ENCODE results near the gene PLCB3. TPM values are rescaled to one million over a fixed set of nuclear protein-coding genes. Genes with fewer than 3 reads are reported as not detected.

Gene PLCB3
- total and polyA plus RNA-seq, 2 of the 13 experiments (the other 11 are each of a cell fraction or from before 2014, with no cell fraction given), result 7.5 to 13.8 TPM

- no peak for TF ChIP-seq SNAPC4 (CRISPR knock-in tag; IDR thresholded peaks at IDR 0.05)
- peak; percentile 78; the same call in 1 of the 2 replicates for TF ChIP-seq TSC22D2 (CRISPR knock-in tag; IDR thresholded peaks at IDR 0.05; ENCODE audit: borderline replicate concordance)
- no peak for TF ChIP-seq HNRNPH1 (optimal IDR thresholded peaks at IDR 0.05; ENCODE audit: low read depth, low read length)
- TF ChIP-seq CBFB (CRISPR knock-in tag; IDR thresholded peaks at IDR 0.05), result peak; percentile 38; the same call in 1 of the 2 replicates
- TF ChIP-seq ZNF10 (CRISPR knock-in tag; IDR thresholded peaks at IDR 0.05; ENCODE audit: borderline replicate concordance, low read depth), result no peak
- no peak for TF ChIP-seq SOX13 (IDR thresholded peaks at IDR 0.05)
- TF ChIP-seq SOX13 (CRISPR knock-in tag; conservative IDR thresholded peaks at IDR 0.05 in 1 of 2, IDR thresholded peaks at IDR 0.05 in 1 of 2), result no peak; a peak in 1 of 4 replicates
- no peak for TF ChIP-seq RERE (CRISPR knock-in tag; IDR thresholded peaks at IDR 0.05; ENCODE audit: low read depth)
- TF ChIP-seq SPEN (CRISPR knock-in tag; IDR thresholded peaks at IDR 0.05; ENCODE audit: low read depth), result no peak
- no peak for TF ChIP-seq ZBTB26 (CRISPR knock-in tag; IDR thresholded peaks at IDR 0.05; ENCODE audit: borderline replicate concordance)
- TF ChIP-seq MYC (CRISPR knock-in tag; IDR thresholded peaks at IDR 0.05; ENCODE audit: borderline replicate concordance), result peak; percentile 79
- no peak for TF ChIP-seq ADNP (CRISPR knock-in tag; IDR thresholded peaks at IDR 0.05)
- TF ChIP-seq NFYB (CRISPR knock-in tag; IDR thresholded peaks at IDR 0.05), result no peak
- no peak for TF ChIP-seq CBX1 (IDR thresholded peaks at IDR 0.05; ENCODE audit: low read depth)
- no peak for TF ChIP-seq JUN (CRISPR knock-in tag; IDR thresholded peaks at IDR 0.05)
- no peak for TF ChIP-seq ATF4 (CRISPR knock-in tag; IDR thresholded peaks at IDR 0.05)
Observed at GRCh38 chr11:64304316-64305072, 53.2 kb downstream of the PLCB3 start (continued).
